BLaER1 treated with 17β-estradiol and CSF1 and Interleukin-3, amounts not matched to agents 10 nM and 100 nM (cell line): ENCODE measurements around the gene CSNK2A1.

Experiments used
- H3K27ac ChIP-seq, 11 experiments: shearing (Covaris generic); formaldehyde crosslinking; 2 replicates each; pipeline ENCODE4 v1.8.1; 2022
- H3K27me3 ChIP-seq, 11 experiments: shearing (Covaris generic); formaldehyde crosslinking; 2 replicates each; pipeline ENCODE4 v1.8.1; 2022
- H3K36me3 ChIP-seq, 11 experiments: shearing (Covaris generic); formaldehyde crosslinking; 2 replicates each; pipeline ENCODE4 v1.8.1; 2022
- H3K4me1 ChIP-seq, 10 experiments: shearing (Covaris generic); formaldehyde crosslinking; 2 replicates each; pipeline ENCODE4 v1.8.1; 2022
- H3K4me2 ChIP-seq, 11 experiments: shearing (Covaris generic); formaldehyde crosslinking; 2 replicates each; pipeline ENCODE4 v1.8.1; 2022
- H3K4me3 ChIP-seq, 10 experiments: shearing (Covaris generic); formaldehyde crosslinking; 2 replicates each; pipeline ENCODE4 v1.8.1; 2022
- H3K9ac ChIP-seq, 11 experiments: shearing (Covaris generic); formaldehyde crosslinking; 2 replicates each; pipeline ENCODE4 v1.8.1; 2022
- H3K9me3 ChIP-seq, 11 experiments: shearing (Covaris generic); formaldehyde crosslinking; replicated peaks in 1 of 11; 2 replicates each; pipeline ENCODE4 v1.8.1; 2022
- H4K20me1 ChIP-seq, 11 experiments: shearing (Covaris generic); formaldehyde crosslinking; 2 replicates each; pipeline ENCODE4 v1.8.1; 2022
- Cebpa-rat ChIP-seq, 11 experiments: shearing (Covaris generic); IDR thresholded peaks; 2 replicates each; pipeline ENCODE4 v1.8.1; 2022

The CSNK2A1 gene

GRCh38 chr20:568097-568652, 24.6 kb upstream of the CSNK2A1 start:
- no peak for TF ChIP-seq Cebpa-rat (IDR thresholded peaks at IDR 0.05)
- Histone ChIP-seq H3K4me2 (peak overlapping the region in 9 of 11 experiments; percentile 14 to 62 (median 45); a peak in 16 of 22 replicates), H3K27ac (no peak overlapping the region), H3K27me3 (peaks cover 0 to 9% (median 0%) of the 10 kb centered on the region in 11 experiments; a peak in 2 of 22 replicates), H3K4me1 (peaks cover 0 to 34% (median 22%) of the 10 kb centered on the region in 10 experiments; a peak in 15 of 20 replicates), H3K9me3 (no peaks in the 10 kb centered on the region), H4K20me1 (no peaks in the 10 kb centered on the region; a peak in 1 of 22 replicates), H3K4me3 (no peak overlapping the region), H3K36me3 (no peaks in the 10 kb centered on the region), H3K9ac (no peak overlapping the region)

- Histone ChIP-seq H3K36me3 (no peaks in the 10 kb centered on the region), H3K4me3 (no peak overlapping the region), H3K9me3 (no peaks in the 10 kb centered on the region), H4K20me1 (no peaks in the 10 kb centered on the region), H3K27ac (no peak overlapping the region), H3K4me1 (peaks cover 0 to 24% (median 14%) of the 10 kb centered on the region in 10 experiments; a peak in 14 of 20 replicates), H3K9ac (no peak overlapping the region), H3K4me2 (no peak overlapping the region), H3K27me3 (no peaks in the 10 kb centered on the region)
- no peak for TF ChIP-seq Cebpa-rat (IDR thresholded peaks at IDR 0.05)
Measured at GRCh38 chr20:564192-564591, 20.6 kb upstream of the CSNK2A1 start.

GRCh38 chr20:563187-563586, 19.6 kb upstream of the CSNK2A1 start:
- no peaks in the 10 kb centered on the region for H3K27me3 ChIP-seq
- no peak for TF ChIP-seq Cebpa-rat (IDR thresholded peaks at IDR 0.05)
- no peak overlapping the region for H3K27ac ChIP-seq
- H3K4me2 ChIP-seq = no peak overlapping the region
- no peaks in the 10 kb centered on the region for H3K36me3 ChIP-seq
- no peaks in the 10 kb centered on the region for H3K9me3 ChIP-seq
- no peaks in the 10 kb centered on the region for H4K20me1 ChIP-seq
- H3K9ac ChIP-seq = no peak overlapping the region
- H3K4me1 ChIP-seq = peaks cover 0 to 15% (median 8%) of the 10 kb centered on the region in 10 experiments; a peak in 14 of 20 replicates
- no peak overlapping the region for H3K4me3 ChIP-seq

- no peak overlapping the region for H3K9ac ChIP-seq
- TF ChIP-seq Cebpa-rat (IDR thresholded peaks at IDR 0.05) = no peak
- no peak overlapping the region for H3K4me3 ChIP-seq
- H3K27me3 ChIP-seq = no peaks in the 10 kb centered on the region
- peaks cover 0 to 7% (median 0%) of the 10 kb centered on the region in 10 experiments; a peak in 5 of 20 replicates for H3K4me1 ChIP-seq
- no peak overlapping the region for H3K27ac ChIP-seq
- no peaks in the 10 kb centered on the region for H3K36me3 ChIP-seq
- no peaks in the 10 kb centered on the region for H4K20me1 ChIP-seq
- no peaks in the 10 kb centered on the region for H3K9me3 ChIP-seq
- no peak overlapping the region for H3K4me2 ChIP-seq
Measured at GRCh38 chr20:562232-562897, 18.8 kb upstream of the CSNK2A1 start.

GRCh38 chr20:561437-562231, 18.0 kb upstream of the CSNK2A1 start:
- no peaks in the 10 kb centered on the region for H3K9me3 ChIP-seq
- H3K9ac ChIP-seq = no peak overlapping the region
- H3K4me2 ChIP-seq = no peak overlapping the region
- no peak for TF ChIP-seq Cebpa-rat (IDR thresholded peaks at IDR 0.05)
- H3K4me3 ChIP-seq = no peak overlapping the region
- no peak overlapping the region for H3K27ac ChIP-seq
- no peaks in the 10 kb centered on the region for H4K20me1 ChIP-seq
- peaks cover 0 to 7% (median 0%) of the 10 kb centered on the region in 10 experiments; a peak in 2 of 20 replicates for H3K4me1 ChIP-seq
- H3K36me3 ChIP-seq = no peaks in the 10 kb centered on the region
- no peaks in the 10 kb centered on the region for H3K27me3 ChIP-seq

GRCh38 chr20:560680-561079, 17.1 kb upstream of the CSNK2A1 start:
- Histone ChIP-seq H3K9me3 (no peaks in the 10 kb centered on the region), H3K9ac (no peak overlapping the region), H4K20me1 (no peaks in the 10 kb centered on the region), H3K27ac (no peak overlapping the region), H3K27me3 (no peaks in the 10 kb centered on the region), H3K4me3 (no peak overlapping the region), H3K36me3 (no peaks in the 10 kb centered on the region), H3K4me1 (peaks cover 0 to 7% (median 0%) of the 10 kb centered on the region in 10 experiments; a peak in 2 of 20 replicates), H3K4me2 (no peak overlapping the region)
- TF ChIP-seq Cebpa-rat (IDR thresholded peaks at IDR 0.05) = no peak

GRCh38 chr20:558117-558516, 14.5 kb upstream of the CSNK2A1 start:
- peaks cover 0 to 2% (median 0%) of the 10 kb centered on the region in 10 experiments; a peak in 2 of 20 replicates for H3K4me1 ChIP-seq
- H4K20me1 ChIP-seq = no peaks in the 10 kb centered on the region
- no peaks in the 10 kb centered on the region for H3K27me3 ChIP-seq
- H3K36me3 ChIP-seq = no peaks in the 10 kb centered on the region
- TF ChIP-seq Cebpa-rat (IDR thresholded peaks at IDR 0.05) = no peak
- H3K4me3 ChIP-seq = no peak overlapping the region
- H3K9ac ChIP-seq = no peak overlapping the region
- H3K9me3 ChIP-seq = no peaks in the 10 kb centered on the region
- no peak overlapping the region for H3K4me2 ChIP-seq
- H3K27ac ChIP-seq = no peak overlapping the region

- Histone ChIP-seq H3K9me3 (no peaks in the 10 kb centered on the region), H3K27ac (no peak overlapping the region), H3K4me1 (no peaks in the 10 kb centered on the region; a peak in 1 of 20 replicates), H3K9ac (no peak overlapping the region), H3K27me3 (no peaks in the 10 kb centered on the region), H3K4me3 (no peak overlapping the region), H3K4me2 (no peak overlapping the region), H4K20me1 (no peaks in the 10 kb centered on the region), H3K36me3 (no peaks in the 10 kb centered on the region)
- no peak for TF ChIP-seq Cebpa-rat (IDR thresholded peaks at IDR 0.05)
Measured at GRCh38 chr20:556984-557383, 13.4 kb upstream of the CSNK2A1 start.

GRCh38 chr20:555976-556385, 12.4 kb upstream of the CSNK2A1 start:
- no peak for TF ChIP-seq Cebpa-rat (IDR thresholded peaks at IDR 0.05)
- H3K4me2 ChIP-seq = no peak overlapping the region
- H3K27me3 ChIP-seq = no peaks in the 10 kb centered on the region
- no peaks in the 10 kb centered on the region for H3K9me3 ChIP-seq
- no peak overlapping the region for H3K9ac ChIP-seq
- H4K20me1 ChIP-seq = no peaks in the 10 kb centered on the region
- H3K36me3 ChIP-seq = no peaks in the 10 kb centered on the region
- H3K4me1 ChIP-seq = no peaks in the 10 kb centered on the region
- no peak overlapping the region for H3K27ac ChIP-seq
- H3K4me3 ChIP-seq = no peak overlapping the region
